H9 (cell line): Measurements from ENCODE around the gene YIPF3. TPM values are rescaled to one million over a fixed set of nuclear protein-coding genes. Genes with fewer than 3 reads are reported as not detected.

Experiments
- DNase-seq: peaks from one replicate; pipeline ENCODE4 v3.0.0-alpha.2; 2017
- H2AFZ ChIP-seq: one replicate; pipeline ENCODE4 v1.6.1; 2013; ENCODE audit warnings: mild to moderate bottlenecking, low read length, control low read depth, moderate library complexity
- H2AK5ac ChIP-seq: 2 replicates; pipeline ENCODE4 v1.6.1; 2013; ENCODE audit warnings: low read length, control low read depth, mixed read lengths; ENCODE audit not compliant: insufficient read length
- H2BK120ac ChIP-seq: one replicate; pipeline ENCODE4 v1.6.1; 2013; ENCODE audit warnings: low read depth, mild to moderate bottlenecking, low read length, control low read depth, inconsistent platforms; ENCODE audit not compliant: poor library complexity, severe bottlenecking
- H2BK12ac ChIP-seq: 2 replicates; pipeline ENCODE4 v1.6.1; 2013; ENCODE audit warnings: low read length, control low read depth, mixed read lengths, low read depth; ENCODE audit not compliant: insufficient read length
- H2BK15ac ChIP-seq: 2 replicates; pipeline ENCODE4 v1.6.1; 2013; ENCODE audit warnings: low read depth, low read length, control low read depth
- H2BK20ac ChIP-seq: one replicate; pipeline ENCODE4 v1.6.1; 2013; ENCODE audit warnings: low read depth, mild to moderate bottlenecking, low read length, control low read depth, inconsistent platforms; ENCODE audit not compliant: poor library complexity, severe bottlenecking
- H2BK5ac ChIP-seq: 2 replicates; pipeline ENCODE4 v1.6.1; 2013; ENCODE audit warnings: low read length, control low read depth, mixed read lengths; ENCODE audit not compliant: insufficient read length
- H3K14ac ChIP-seq: 2 replicates; pipeline ENCODE4 v1.6.1; 2013; ENCODE audit warnings: low read length, control low read depth; ENCODE audit not compliant: insufficient read depth
- H3K18ac ChIP-seq: 2 replicates; pipeline ENCODE4 v1.6.1; 2013; ENCODE audit warnings: low read depth, mild to moderate bottlenecking, mixed read lengths, low read length, control low read depth; ENCODE audit not compliant: insufficient read length
- H3K23ac ChIP-seq: 2 replicates; pipeline ENCODE4 v1.6.1; 2013; ENCODE audit warnings: low read length, control low read depth, mixed read lengths, low read depth; ENCODE audit not compliant: insufficient read length
- H3K23me2 ChIP-seq: 2 replicates; pipeline ENCODE4 v1.6.1; 2013; ENCODE audit warnings: low read depth, mild to moderate bottlenecking, mixed read lengths, low read length, control low read depth; ENCODE audit not compliant: insufficient read length, poor library complexity, severe bottlenecking
- H3K27ac ChIP-seq: 2 replicates; pipeline ENCODE4 v1.5.1; 2013; ENCODE audit warnings: low read length, control low read depth, mixed read lengths, low read depth; ENCODE audit not compliant: insufficient read length
- H3K27me3 ChIP-seq: 2 replicates; pipeline ENCODE4 v1.6.1; 2013; ENCODE audit warnings: low read length, control low read depth, inconsistent platforms; ENCODE audit not compliant: insufficient read depth
- H3K4ac ChIP-seq: 2 replicates; pipeline ENCODE4 v1.6.1; 2013; ENCODE audit warnings: low read depth, mild to moderate bottlenecking, control low read depth, inconsistent platforms, low read length, moderate library complexity
- H3K4me1 ChIP-seq: 2 replicates; pipeline ENCODE4 v1.6.1; 2013; ENCODE audit warnings: low read length, control low read depth, inconsistent platforms; ENCODE audit not compliant: insufficient read depth
- H3K4me2 ChIP-seq: 2 replicates; pipeline ENCODE4 v1.6.1; 2013; ENCODE audit warnings: low read length, control low read depth, mixed read lengths; ENCODE audit not compliant: insufficient read length, insufficient read depth
- H3K56ac ChIP-seq: 2 replicates; pipeline ENCODE4 v1.6.1; 2013; ENCODE audit warnings: low read depth, mild to moderate bottlenecking, mixed read lengths, low read length, control low read depth; ENCODE audit not compliant: insufficient read length
- H3K79me1 ChIP-seq: 2 replicates; pipeline ENCODE4 v1.6.1; 2013; ENCODE audit warnings: low read depth, mild to moderate bottlenecking, moderate library complexity, low read length, control low read depth, inconsistent platforms; ENCODE audit not compliant: insufficient read depth, poor library complexity, severe bottlenecking
- H3K79me2 ChIP-seq: 2 replicates; pipeline ENCODE4 v1.6.1; 2013; ENCODE audit warnings: low read length, control low read depth, inconsistent platforms; ENCODE audit not compliant: insufficient read depth
- H3K9ac ChIP-seq: 2 replicates; pipeline ENCODE4 v1.6.1; 2013; ENCODE audit warnings: low read length, control low read depth, mixed read lengths; ENCODE audit not compliant: insufficient read length; ENCODE audit errors: extremely low read depth
- H3K9me3 ChIP-seq: one replicate; pipeline ENCODE4 v1.6.1; 2013; ENCODE audit warnings: low read depth, low read length, inconsistent platforms; ENCODE audit not compliant: control insufficient read depth
- H3T11ph ChIP-seq: one replicate; pipeline ENCODE4 v1.6.1; 2013; ENCODE audit warnings: mild to moderate bottlenecking, low read length, control low read depth, inconsistent platforms
- H4K20me1 ChIP-seq: one replicate; pipeline ENCODE4 v1.6.1; 2013; ENCODE audit not compliant: control insufficient read depth, insufficient read length, insufficient read depth
- H4K5ac ChIP-seq: 2 replicates; pipeline ENCODE4 v1.6.1; 2013; ENCODE audit warnings: low read depth, mild to moderate bottlenecking, mixed read lengths, low read length, control low read depth; ENCODE audit not compliant: insufficient read length
- H4K8ac ChIP-seq: replicated peaks from 2 replicates; pipeline ENCODE4 v1.6.1; 2013; ENCODE audit warnings: low read length, control low read depth, mixed read lengths, low read depth; ENCODE audit not compliant: insufficient read length
- H4K91ac ChIP-seq: 2 replicates; pipeline ENCODE4 v1.6.1; 2013; ENCODE audit warnings: low read depth, mild to moderate bottlenecking, moderate library complexity, mixed read lengths, low read length, control low read depth; ENCODE audit not compliant: insufficient read length
- H3K27ac Mint-ChIP-seq, 3 experiments: 2 replicates in 2 of 3; 3 replicates in 1 of 3; pipeline ENCODE4 v1.8.0; 2020 to 2021; ENCODE audit warnings: mixed read lengths in 3 of 3, mild to moderate bottlenecking in 1 of 3, moderate library complexity in 1 of 3
- H3K27me3 Mint-ChIP-seq: 2 replicates; pipeline ENCODE4 v1.8.0; 2021; ENCODE audit warnings: low read depth, mild to moderate bottlenecking, moderate library complexity, mixed read lengths
- H3K36me3 Mint-ChIP-seq, 3 experiments: 2 replicates in 2 of 3; 3 replicates in 1 of 3; pipeline ENCODE4 v1.8.0; 2020 to 2021; ENCODE audit warnings: low read depth in 3 of 3, mixed read lengths in 3 of 3; ENCODE audit not compliant: insufficient read depth in 1 of 3
- H3K4me1 Mint-ChIP-seq, 2 experiments: 2 replicates each; pipeline ENCODE4 v1.8.0; 2020; ENCODE audit warnings: mixed read lengths in 2 of 2
- H3K4me3 Mint-ChIP-seq, 2 experiments: 2 replicates in 1 of 2; 3 replicates in 1 of 2; pipeline ENCODE4 v1.8.0; 2020 to 2021; ENCODE audit warnings: mild to moderate bottlenecking in 2 of 2, mixed read lengths in 2 of 2, moderate library complexity in 1 of 2
- H3K9me3 Mint-ChIP-seq, 2 experiments: 2 replicates in 1 of 2; 3 replicates in 1 of 2; pipeline ENCODE4 v1.8.0; 2020; ENCODE audit warnings: mild to moderate bottlenecking in 2 of 2, mixed read lengths in 2 of 2, moderate library complexity in 1 of 2
- CTCF ChIP-seq: fragments of 200-600 bp; sonication (generic); conservative IDR thresholded peaks from 3 replicates; pipeline ENCODE4 v1.8.0; 2021; ENCODE audit warnings: antibody characterized with exemption, mild to moderate bottlenecking
- WGBS: extraction: QIAGEN DNeasy Blood & Tissue Kit; methylation state at CpG from one replicate; pipeline ENCODE4 v1.1.7; 2013; ENCODE audit warnings: missing lambda C conversion rate, low lambda C conversion rate, mixed read lengths; ENCODE audit not compliant: insufficient read length; ENCODE audit errors: extremely low coverage; 5-methylcytosine and 5-hydroxymethylcytosine counted together
- total RNA-seq: library from RNA; stranded (reverse); gene quantifications from 2 replicates; pipeline ENCODE4 v1.2.1, GENCODE V29; 2021

YIPF3 gene
- total RNA-seq, 1 experiment from 2014 or later = 84.5 TPM

GRCh38 chr6:43461936-43462335, 54.8 kb downstream of the YIPF3 start:
- Histone ChIP-seq H3K79me2 (no peaks in the 10 kb centered on the region), H3K79me1 (no peaks in the 10 kb centered on the region), H3K9me3 (no peaks in the 10 kb centered on the region), H2BK5ac (no peak overlapping the region), H2BK120ac (no peak overlapping the region), H3K56ac (no peak overlapping the region), H4K5ac (no peak overlapping the region), H3T11ph (no peak overlapping the region), H2BK15ac (no peak overlapping the region), H3K27me3 (no peaks in the 10 kb centered on the region; the same call in 1 of the 2 replicates), H3K14ac (no peak overlapping the region), H4K8ac (no peak overlapping the region), H3K4me2 (no peak overlapping the region), H2AFZ (no peak overlapping the region), H3K9ac (no peak overlapping the region), H2AK5ac (no peak overlapping the region), H3K4me1 (no peaks in the 10 kb centered on the region), H2BK20ac (no peak overlapping the region), H4K91ac (no peak overlapping the region), H3K23ac (no peak overlapping the region), H2BK12ac (no peak overlapping the region), H3K23me2 (no peaks in the 10 kb centered on the region), H3K18ac (no peak overlapping the region), H4K20me1 (no peaks in the 10 kb centered on the region), H3K27ac (no peak overlapping the region), H3K4ac (no peak overlapping the region)
- no peak overlapping the region for H3K4me3 Mint-ChIP-seq
- no peak overlapping the region for H3K27ac Mint-ChIP-seq
- no peaks in the 10 kb centered on the region for H3K9me3 Mint-ChIP-seq
- no peak for TF ChIP-seq CTCF
- 100% methylated on average over 1 of the region's 5 CpGs for WGBS
- H3K27me3 Mint-ChIP-seq = peaks cover 21% of the 10 kb centered on the region
- no peaks in the 10 kb centered on the region for H3K36me3 Mint-ChIP-seq
- peaks cover under 1 to 4% of the 10 kb centered on the region in 2 experiments; a peak in 2 of 4 replicates for H3K4me1 Mint-ChIP-seq
- DNase-seq = no peak

Other genes with a start within 250 kb of the YIPF3 start
- not detected in 2 replicates for gene SLC22A7, start 218.7 kb downstream of the YIPF3 start, total RNA-seq
- 15.3 and 16.9 TPM in 2 replicates for gene CRIP3, start 208.1 kb downstream of the YIPF3 start, total RNA-seq
- gene ZNF318, start 147.3 kb downstream of the YIPF3 start, total RNA-seq = 15.0 and 16.3 TPM in 2 replicates
- 28.0 and 31.8 TPM in 2 replicates for gene ABCC10, start 89.4 kb downstream of the YIPF3 start, total RNA-seq
- gene DLK2, start 61.4 kb downstream of the YIPF3 start, total RNA-seq = 0.57 and 0.96 TPM in 2 replicates
- gene TJAP1, start 39.4 kb downstream of the YIPF3 start, total RNA-seq = 45.1 and 49.2 TPM in 2 replicates
- gene LRRC73, start 6.6 kb downstream of the YIPF3 start, total RNA-seq = 0.26 and 0.55 TPM in 2 replicates
- gene POLR1C, start 163 bp upstream of the YIPF3 start, total RNA-seq = 75.8 and 76.6 TPM in 2 replicates
- gene XPO5, start 59.1 kb upstream of the YIPF3 start, total RNA-seq = 107 and 114 TPM in 2 replicates
- gene POLH, start 59.3 kb upstream of the YIPF3 start, total RNA-seq = 12.6 and 15.1 TPM in 2 replicates
- 67.6 and 72.2 TPM in 2 replicates for gene GTPBP2, start 112.3 kb upstream of the YIPF3 start, total RNA-seq
- gene MAD2L1BP, start 118.9 kb upstream of the YIPF3 start, total RNA-seq = 46.3 and 47.6 TPM in 2 replicates
- 0.39 and 0.50 TPM in 2 replicates for gene RSPH9, start 128.1 kb upstream of the YIPF3 start, total RNA-seq
- 65.1 and 67.3 TPM in 2 replicates for gene MRPS18A, start 170.9 kb upstream of the YIPF3 start, total RNA-seq